Kidney (tissue), 14 donors: ENCODE results near the gene NRP1. TPM values are rescaled to one million over a fixed set of nuclear protein-coding genes. Genes with fewer than 3 reads are reported as not detected.

Source experiments
- DNase-seq, 5 donors: peaks; one replicate each; pipeline ENCODE4 v3.0.0-alpha.2; 2013 to 2020
- FAIRE-seq: peaks from 2 replicates; lab custom pipeline; 2012; peaks lifted over from hg19 to GRCh38; lab: Jason Lieb, UNC
- H3K27ac ChIP-seq, 2 donors: one replicate each; pipeline ENCODE4 v1.7.0; 2013; ENCODE audit warnings: low read depth in 2 of 2, low read length in 2 of 2, inconsistent platforms in 1 of 2
- H3K27me3 ChIP-seq: one replicate; pipeline ENCODE4 v1.7.1; 2013; ENCODE audit warnings: low read length, inconsistent platforms; ENCODE audit not compliant: control insufficient read depth, insufficient read depth
- H3K36me3 ChIP-seq, 3 donors: one replicate each; pipeline versions ENCODE4 v1.7.0 to v1.7.1; 2013; ENCODE audit warnings: low read length in 3 of 3, control low read depth in 1 of 3, inconsistent platforms in 1 of 3; ENCODE audit not compliant: insufficient read depth in 3 of 3, control insufficient read depth in 2 of 3
- H3K4me1 ChIP-seq, 3 donors: one replicate each; pipeline versions ENCODE4 v1.7.0 to v1.7.1; 2013; ENCODE audit warnings: low read length in 3 of 3, inconsistent platforms in 1 of 3, low read depth in 1 of 3; ENCODE audit not compliant: control insufficient read depth in 2 of 3, insufficient read depth in 2 of 3
- H3K4me3 ChIP-seq, 3 donors: one replicate each; pipeline versions ENCODE4 v1.7.0 to v1.8.1; 2013; ENCODE audit warnings: low read length in 3 of 3, control low read depth in 1 of 3, inconsistent platforms in 1 of 3
- H3K9ac ChIP-seq, 3 donors: one replicate each; pipeline versions ENCODE4 v1.7.0 to v1.7.1; 2013; ENCODE audit warnings: low read length in 3 of 3, control low read depth in 1 of 3, inconsistent platforms in 1 of 3
- H3K9me3 ChIP-seq, 3 donors: one replicate each; pipeline versions ENCODE4 v1.7.0 to v1.7.1; 2013; ENCODE audit warnings: low read length in 3 of 3, control low read depth in 1 of 3, inconsistent platforms in 1 of 3; ENCODE audit not compliant: control insufficient read depth in 2 of 3, insufficient read depth in 1 of 3
- intact Hi-C: fragments of 100-400 bp; cut with DNase I; formaldehyde crosslinking; loops from one replicate; pipeline ENCODE4 v1.11.1; 2022
- polyA plus RNA-seq: library from polyadenylated mRNA; stranded (reverse); fragments of 350-450 nt; fragmentation: Illumina TruSeq; extraction: RNeasy Lipid Tissue Mini Kit (QIAGEN cat#74804); gene quantifications from one replicate; pipeline ENCODE4 v1.2.3, GENCODE V29; 2014; ENCODE audit warnings: low read depth, low replicate concordance; ENCODE audit not compliant: insufficient read depth
- total RNA-seq: library from RNA; stranded (reverse); fragmentation: NEBNext Ultra II Directional; extraction: Animal tissue kit (Norgen Biotek cat#: 25700); gene quantifications from one replicate; pipeline ENCODE4 v1.2.1, GENCODE V29; 2021
- TF ChIP-seq, protein P1 (sequence below): IDR thresholded peaks from 3 replicates; pipeline ENCODE4 v1.5.1; 2012; ENCODE audit warnings: mild to moderate bottlenecking, moderate library complexity, borderline replicate concordance; ENCODE audit not compliant: insufficient read depth; ENCODE audit errors: extremely low read depth
- donor health status: control.
- donor health status: control.
- donor health status: control.
- donor health status: control.
- donor health status: control.
- donor health status: DM: yes; HTN: yes; CAD: no.
- donor health status: Normal renal cell carcinoma (clear cell type).

The NRP1 gene
- total and polyA plus RNA-seq, 2 donors from 2014 or later = 40.5 to 243 TPM

DNA sequence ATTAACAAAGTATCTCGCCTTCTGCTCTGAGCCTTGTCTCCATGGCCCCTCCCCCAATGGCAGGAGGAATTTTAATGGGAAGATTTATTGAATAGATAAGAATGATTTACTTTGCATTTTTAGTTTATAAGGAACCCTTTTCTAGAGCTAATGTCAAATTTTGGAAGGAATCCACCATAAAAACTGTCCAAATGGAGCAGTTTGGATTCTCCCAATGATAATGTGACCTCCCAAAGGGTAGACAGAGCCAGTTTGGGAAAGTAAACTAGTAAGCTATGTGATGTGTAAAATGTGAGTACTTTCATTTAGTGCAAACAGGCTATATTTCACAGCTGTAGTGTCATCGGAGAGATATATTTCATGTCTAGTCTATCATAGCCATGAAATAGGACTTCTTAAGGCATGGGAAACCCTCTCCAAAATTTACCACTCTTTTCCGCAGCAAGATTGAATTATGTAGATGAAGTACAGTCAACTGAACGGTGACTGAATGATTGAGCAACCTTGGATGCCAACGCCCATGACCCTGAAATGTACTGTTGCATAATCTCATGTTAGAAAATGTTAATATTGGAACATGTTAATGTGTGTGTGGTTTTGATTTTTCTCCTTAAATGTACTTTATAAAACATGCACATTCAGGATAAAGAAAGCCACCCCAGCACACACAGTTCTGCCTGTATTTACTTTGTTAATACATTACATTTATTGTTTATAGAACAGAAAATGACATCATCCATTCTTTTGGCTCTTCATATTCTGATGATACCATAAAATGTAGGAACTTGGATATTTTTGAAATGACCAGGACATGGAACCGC is 140.6 kb downstream of the NRP1 start:
- no peak for DNase-seq
- intact Hi-C loops = no loop called here

DNA sequence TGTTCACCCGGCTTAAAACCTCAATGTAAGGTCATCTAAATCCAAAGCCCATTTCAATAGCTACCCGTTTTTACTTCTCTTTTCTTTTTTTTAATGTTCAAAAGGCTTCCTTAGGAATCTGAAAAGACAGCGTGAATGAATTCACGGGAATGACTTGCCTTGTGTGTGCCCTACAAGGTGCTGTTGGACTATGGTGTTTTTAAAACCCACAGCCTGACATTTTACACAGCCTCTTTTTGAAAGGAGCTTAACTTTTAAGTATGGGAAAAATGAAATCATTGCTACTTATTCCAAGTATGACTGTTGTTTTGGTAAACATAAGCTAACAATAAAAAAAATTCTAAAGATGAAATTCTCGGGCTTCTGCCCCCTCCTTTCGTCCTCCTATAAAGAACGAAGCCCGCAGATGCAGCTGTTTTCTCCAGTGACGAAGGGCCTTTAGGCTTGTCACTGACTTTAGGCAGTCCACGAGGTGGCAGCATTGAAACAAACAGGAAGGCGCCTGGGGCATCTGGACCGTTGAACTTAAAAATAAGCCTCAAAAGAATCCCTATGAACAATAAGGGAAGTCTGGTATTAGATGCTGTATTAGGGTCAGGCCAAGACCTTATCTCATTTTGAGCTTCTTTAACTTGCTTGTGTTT is 141.3 kb downstream of the NRP1 start:
- Histone ChIP-seq H3K4me3 (no peak overlapping the region), H3K9me3 (no peaks in the 10 kb centered on the region), H3K27me3 (no peaks in the 10 kb centered on the region), H3K27ac (peak overlapping the region; percentile 23 to 73), H3K9ac (peak overlapping the region in 1 of 3 donors; percentile 38), H3K36me3 (peaks cover 2 to 10% (median 5%) of the 10 kb centered on the region in 3 donors), H3K4me1 (peaks cover 16 to 31% (median 28%) of the 10 kb centered on the region in 3 donors)
- TF ChIP-seq, protein P1, sequence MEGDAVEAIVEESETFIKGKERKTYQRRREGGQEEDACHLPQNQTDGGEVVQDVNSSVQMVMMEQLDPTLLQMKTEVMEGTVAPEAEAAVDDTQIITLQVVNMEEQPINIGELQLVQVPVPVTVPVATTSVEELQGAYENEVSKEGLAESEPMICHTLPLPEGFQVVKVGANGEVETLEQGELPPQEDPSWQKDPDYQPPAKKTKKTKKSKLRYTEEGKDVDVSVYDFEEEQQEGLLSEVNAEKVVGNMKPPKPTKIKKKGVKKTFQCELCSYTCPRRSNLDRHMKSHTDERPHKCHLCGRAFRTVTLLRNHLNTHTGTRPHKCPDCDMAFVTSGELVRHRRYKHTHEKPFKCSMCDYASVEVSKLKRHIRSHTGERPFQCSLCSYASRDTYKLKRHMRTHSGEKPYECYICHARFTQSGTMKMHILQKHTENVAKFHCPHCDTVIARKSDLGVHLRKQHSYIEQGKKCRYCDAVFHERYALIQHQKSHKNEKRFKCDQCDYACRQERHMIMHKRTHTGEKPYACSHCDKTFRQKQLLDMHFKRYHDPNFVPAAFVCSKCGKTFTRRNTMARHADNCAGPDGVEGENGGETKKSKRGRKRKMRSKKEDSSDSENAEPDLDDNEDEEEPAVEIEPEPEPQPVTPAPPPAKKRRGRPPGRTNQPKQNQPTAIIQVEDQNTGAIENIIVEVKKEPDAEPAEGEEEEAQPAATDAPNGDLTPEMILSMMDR = peak; percentile 79
- DNase-seq = peak; percentile 87 to 97 (median 88)
- no peak for FAIRE-seq
- intact Hi-C loops = no loop called here

More for the DNA sequence above, 140.6 kb downstream of the NRP1 start:
- H3K4me3 ChIP-seq = no peak overlapping the region
- H3K9ac ChIP-seq = no peak overlapping the region
- H3K27ac ChIP-seq = peak overlapping the region; percentile 53 to 73
- H3K27me3 ChIP-seq = no peaks in the 10 kb centered on the region
- H3K36me3 ChIP-seq = peaks cover 2 to 9% (median 5%) of the 10 kb centered on the region in 3 donors
- peaks cover 16 to 37% (median 30%) of the 10 kb centered on the region in 3 donors for H3K4me1 ChIP-seq
- FAIRE-seq = no peak
- TF ChIP-seq, protein P1 = no peak
- no peaks in the 10 kb centered on the region for H3K9me3 ChIP-seq

DNA sequence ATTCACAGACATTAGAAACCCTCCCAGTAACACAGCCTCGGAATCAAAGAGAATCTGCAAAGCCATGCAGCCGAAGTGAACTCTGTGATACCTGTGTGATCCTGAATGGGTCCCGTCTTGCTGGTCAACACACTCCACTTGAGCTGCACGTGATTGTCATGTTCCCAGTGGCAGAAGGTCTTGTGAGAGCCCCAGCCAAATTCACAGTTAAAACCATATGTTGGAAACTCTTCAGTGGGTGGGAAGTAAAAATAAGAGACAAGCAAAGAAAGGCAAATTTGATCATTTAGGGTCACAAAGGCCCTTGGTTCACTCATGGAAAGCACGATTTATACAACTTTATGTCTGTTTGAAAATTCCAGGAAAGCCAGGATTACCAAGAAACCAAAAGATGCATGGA is 142.3 kb downstream of the NRP1 start:
- Histone ChIP-seq H3K4me3 (no peak overlapping the region), H3K9me3 (no peaks in the 10 kb centered on the region), H3K4me1 (peaks cover 12 to 28% (median 24%) of the 10 kb centered on the region in 3 donors), H3K36me3 (peaks cover 2 to 17% (median 5%) of the 10 kb centered on the region in 3 donors), H3K9ac (no peak overlapping the region), H3K27me3 (no peaks in the 10 kb centered on the region), H3K27ac (peak overlapping the region in 1 of 2 donors; percentile 28)
- TF ChIP-seq, protein P1 = no peak
- intact Hi-C loops = no loop called here
- no peak for DNase-seq
- no peak for FAIRE-seq
